K562 (cell line): ENCODE results near the gene H2BK1. TPM values are rescaled to one million over a fixed set of nuclear protein-coding genes. Genes with fewer than 3 reads are reported as not detected.

Experiments
- ARHGAP35 ChIP-seq: fragments of 450-650 bp; IDR thresholded peaks from 2 replicates; pipeline ENCODE4 v1.6.1; 2018; ENCODE audit not compliant: partially characterized antibody
- ARID1B ChIP-seq: fragments of 450-650 bp; IDR thresholded peaks from 2 replicates; pipeline ENCODE4 v1.6.1; 2016; ENCODE audit warnings: antibody characterized with exemption, mild to moderate bottlenecking, inconsistent platforms
- BMI1 ChIP-seq: fragments of 150-350 bp; IDR thresholded peaks from 2 replicates; pipeline ENCODE4 v1.6.1; 2014; ENCODE audit warnings: low read length
- BRF2 ChIP-seq: IDR thresholded peaks from 3 replicates; pipeline ENCODE4 v1.6.1; 2011; ENCODE audit warnings: borderline replicate concordance, mild to moderate bottlenecking; ENCODE audit not compliant: insufficient read length, insufficient read depth
- FOXP1 ChIP-seq: sonication (generic); formaldehyde crosslinking; IDR thresholded peaks from 2 replicates; pipeline ENCODE4 v1.8.0; 2022; ENCODE audit warnings: mild to moderate bottlenecking, missing genetic modification reagents
- HDGF ChIP-seq: fragments of 450-650 bp; IDR thresholded peaks from 2 replicates; pipeline ENCODE4 v1.6.1; 2016
- NRF1 ChIP-seq, 2 experiments: fragments of 450-650 bp; IDR thresholded peaks in 1 of 2; conservative IDR thresholded peaks in 1 of 2; 2 replicates each; pipeline ENCODE4 v1.6.1; 2014; ENCODE audit warnings: mild to moderate bottlenecking in 2 of 2
- RBM34 ChIP-seq: fragments of 200-400 bp; formaldehyde crosslinking; IDR thresholded peaks from 2 replicates; pipeline ENCODE4 v1.6.1; 2018; ENCODE audit warnings: low read length, borderline replicate concordance; ENCODE audit not compliant: insufficient read depth
- SMC3 ChIP-seq: conservative IDR thresholded peaks from 2 replicates; pipeline ENCODE4 v1.6.1; 2011; ENCODE audit warnings: low read depth, low read length, improper control_type of control experiment; ENCODE audit not compliant: insufficient read depth
- TCF3 ChIP-seq: sonication (generic); formaldehyde crosslinking; IDR thresholded peaks from 2 replicates; pipeline ENCODE4 v1.4.0; 2020; ENCODE audit warnings: mild to moderate bottlenecking, missing genetic modification reagents
- TEAD4 ChIP-seq, 2 experiments: sonication (generic) in 1 of 2; formaldehyde crosslinking in 1 of 2; IDR thresholded peaks; 2 replicates each; pipeline versions ENCODE4 v1.6.1 to v1.8.0; 2012 to 2022; ENCODE audit warnings: borderline replicate concordance in 1 of 2, inconsistent platforms in 1 of 2, low read length in 1 of 2, mild to moderate bottlenecking in 1 of 2, missing genetic modification reagents in 1 of 2
- polyA plus RNA-seq, 8 experiments: library from polyadenylated mRNA; depleted of rRNA in 4 of 8; stranded (reverse) in 5 of 8; unstranded in 3 of 8; fragments of >200 nt; fragmentation: Nextera tagmentation in 2 of 8; fragmentation: Illumina TruSeq in 1 of 8; extraction: Ambion mirVana in 2 of 8; extraction: Trizol in 1 of 8; gene quantifications; 2 replicates each; pipeline versions ENCODE4 v1.2.1 to v1.2.3, GENCODE V29; 2011 to 2014; ENCODE audit warnings: inconsistent platforms in 1 of 8, missing spikeins in 1 of 8
- total RNA-seq, 7 experiments: library from RNA; depleted of rRNA in 6 of 7; stranded (reverse); fragments of >200 nt in 6 of 7; fragmentation: Illumina TruSeq in 2 of 7; extraction: Trizol in 2 of 7; gene quantifications; 2 replicates each; pipeline versions ENCODE4 v1.2.1 to v1.2.3, GENCODE V29; 2011 to 2021; ENCODE audit warnings: low replicate concordance in 1 of 7
- TF ChIP-seq, protein P1 (sequence below): fragments of 450-650 bp; formaldehyde crosslinking; IDR thresholded peaks from 2 replicates; pipeline ENCODE4 v1.4.0; 2020; ENCODE audit warnings: mild to moderate bottlenecking, mixed read lengths
- TF ChIP-seq, protein P2 (sequence below), 2 experiments: fragments of 450-650 bp; formaldehyde crosslinking in 1 of 2; IDR thresholded peaks; 2 replicates each; pipeline versions ENCODE4 v1.4.0 to v1.6.1; 2014 to 2020; ENCODE audit warnings: mild to moderate bottlenecking in 2 of 2, borderline replicate concordance in 1 of 2, low read depth in 1 of 2
- TF ChIP-seq, protein P3 (sequence below): fragments of 450-650 bp; formaldehyde crosslinking; IDR thresholded peaks from 2 replicates; pipeline ENCODE4 v1.4.0; 2020; ENCODE audit warnings: mild to moderate bottlenecking, moderate library complexity

The H2BK1 gene
- total and polyA plus RNA-seq, 9 of the 15 experiments (the other 6 are each of a cell fraction or from before 2014, with no cell fraction given), result not detected

GRCh38 chr7:151248346-151249033 lies 38.2 kb upstream of the H2BK1 start, which contains the start of gene SMARCD3 (continued):
- TF ChIP-seq, protein P1, sequence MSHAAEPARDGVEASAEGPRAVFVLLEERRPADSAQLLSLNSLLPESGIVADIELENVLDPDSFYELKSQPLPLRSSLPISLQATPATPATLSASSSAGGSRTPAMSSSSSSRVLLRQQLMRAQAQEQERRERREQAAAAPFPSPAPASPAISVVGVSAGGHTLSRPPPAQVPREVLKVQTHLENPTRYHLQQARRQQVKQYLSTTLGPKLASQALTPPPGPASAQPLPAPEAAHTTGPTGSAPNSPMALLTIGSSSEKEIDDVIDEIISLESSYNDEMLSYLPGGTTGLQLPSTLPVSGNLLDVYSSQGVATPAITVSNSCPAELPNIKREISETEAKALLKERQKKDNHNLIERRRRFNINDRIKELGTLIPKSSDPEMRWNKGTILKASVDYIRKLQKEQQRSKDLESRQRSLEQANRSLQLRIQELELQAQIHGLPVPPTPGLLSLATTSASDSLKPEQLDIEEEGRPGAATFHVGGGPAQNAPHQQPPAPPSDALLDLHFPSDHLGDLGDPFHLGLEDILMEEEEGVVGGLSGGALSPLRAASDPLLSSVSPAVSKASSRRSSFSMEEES (CRISPR knock-in tag), result no peak
- no peak for TF ChIP-seq RBM34
- TF ChIP-seq TEAD4 (IDR thresholded peaks at IDR 0.05; ENCODE audit: low read length), result peak; percentile 47; the same call in 1 of the 2 replicates
- TF ChIP-seq TEAD4 (CRISPR knock-in tag; IDR thresholded peaks at IDR 0.05; ENCODE audit: borderline replicate concordance), result no peak
- TF ChIP-seq SMC3, result no peak
- TF ChIP-seq, protein P2, sequence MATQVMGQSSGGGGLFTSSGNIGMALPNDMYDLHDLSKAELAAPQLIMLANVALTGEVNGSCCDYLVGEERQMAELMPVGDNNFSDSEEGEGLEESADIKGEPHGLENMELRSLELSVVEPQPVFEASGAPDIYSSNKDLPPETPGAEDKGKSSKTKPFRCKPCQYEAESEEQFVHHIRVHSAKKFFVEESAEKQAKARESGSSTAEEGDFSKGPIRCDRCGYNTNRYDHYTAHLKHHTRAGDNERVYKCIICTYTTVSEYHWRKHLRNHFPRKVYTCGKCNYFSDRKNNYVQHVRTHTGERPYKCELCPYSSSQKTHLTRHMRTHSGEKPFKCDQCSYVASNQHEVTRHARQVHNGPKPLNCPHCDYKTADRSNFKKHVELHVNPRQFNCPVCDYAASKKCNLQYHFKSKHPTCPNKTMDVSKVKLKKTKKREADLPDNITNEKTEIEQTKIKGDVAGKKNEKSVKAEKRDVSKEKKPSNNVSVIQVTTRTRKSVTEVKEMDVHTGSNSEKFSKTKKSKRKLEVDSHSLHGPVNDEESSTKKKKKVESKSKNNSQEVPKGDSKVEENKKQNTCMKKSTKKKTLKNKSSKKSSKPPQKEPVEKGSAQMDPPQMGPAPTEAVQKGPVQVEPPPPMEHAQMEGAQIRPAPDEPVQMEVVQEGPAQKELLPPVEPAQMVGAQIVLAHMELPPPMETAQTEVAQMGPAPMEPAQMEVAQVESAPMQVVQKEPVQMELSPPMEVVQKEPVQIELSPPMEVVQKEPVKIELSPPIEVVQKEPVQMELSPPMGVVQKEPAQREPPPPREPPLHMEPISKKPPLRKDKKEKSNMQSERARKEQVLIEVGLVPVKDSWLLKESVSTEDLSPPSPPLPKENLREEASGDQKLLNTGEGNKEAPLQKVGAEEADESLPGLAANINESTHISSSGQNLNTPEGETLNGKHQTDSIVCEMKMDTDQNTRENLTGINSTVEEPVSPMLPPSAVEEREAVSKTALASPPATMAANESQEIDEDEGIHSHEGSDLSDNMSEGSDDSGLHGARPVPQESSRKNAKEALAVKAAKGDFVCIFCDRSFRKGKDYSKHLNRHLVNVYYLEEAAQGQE (IDR thresholded peaks at IDR 0.05; ENCODE audit: borderline replicate concordance), result peak; percentile 39
- TF ChIP-seq, protein P2 (CRISPR knock-in tag; IDR thresholded peaks at IDR 0.05; ENCODE audit: low read depth), result no peak
- TF ChIP-seq BMI1, result no peak
- TF ChIP-seq ARID1B, result peak; percentile 40; the same call in 1 of the 2 replicates
- TF ChIP-seq ARHGAP35, result peak; percentile 38
- 0 out of 2 replicates have a peak, but pooled peaks have one; percentile 12 for TF ChIP-seq FOXP1
- no peak for TF ChIP-seq BRF2
- TF ChIP-seq, protein P3, sequence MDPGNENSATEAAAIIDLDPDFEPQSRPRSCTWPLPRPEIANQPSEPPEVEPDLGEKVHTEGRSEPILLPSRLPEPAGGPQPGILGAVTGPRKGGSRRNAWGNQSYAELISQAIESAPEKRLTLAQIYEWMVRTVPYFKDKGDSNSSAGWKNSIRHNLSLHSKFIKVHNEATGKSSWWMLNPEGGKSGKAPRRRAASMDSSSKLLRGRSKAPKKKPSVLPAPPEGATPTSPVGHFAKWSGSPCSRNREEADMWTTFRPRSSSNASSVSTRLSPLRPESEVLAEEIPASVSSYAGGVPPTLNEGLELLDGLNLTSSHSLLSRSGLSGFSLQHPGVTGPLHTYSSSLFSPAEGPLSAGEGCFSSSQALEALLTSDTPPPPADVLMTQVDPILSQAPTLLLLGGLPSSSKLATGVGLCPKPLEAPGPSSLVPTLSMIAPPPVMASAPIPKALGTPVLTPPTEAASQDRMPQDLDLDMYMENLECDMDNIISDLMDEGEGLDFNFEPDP (CRISPR knock-in tag), result no peak
- no peak for TF ChIP-seq NRF1 (conservative IDR thresholded peaks at IDR 0.05 in 1 of 2, IDR thresholded peaks at IDR 0.05 in 1 of 2)
- TF ChIP-seq TCF3 (CRISPR knock-in tag), result 0 out of 2 replicates have a peak, but pooled peaks have one; percentile 11
- no peak for TF ChIP-seq HDGF
